K562 (cell line): ENCODE measurements around the gene AGPAT2. TPM values are rescaled to one million over a fixed set of nuclear protein-coding genes. Genes with fewer than 3 reads are reported as not detected.

Source experiments
- E2F6 ChIP-seq, 2 experiments: IDR thresholded peaks; 2 replicates each; pipeline ENCODE4 v1.6.1; 2011; ENCODE audit warnings: borderline replicate concordance in 1 of 2, control low read depth in 1 of 2, low read depth in 1 of 2, low read length in 1 of 2, mild to moderate bottlenecking in 1 of 2, mixed read lengths in 1 of 2, moderate library complexity in 1 of 2; ENCODE audit not compliant: insufficient read depth in 1 of 2, insufficient read length in 1 of 2, poor library complexity in 1 of 2, severe bottlenecking in 1 of 2; ENCODE audit errors: extremely low read depth in 1 of 2
- ETV6 ChIP-seq, 3 experiments: fragments of 150-350 bp in 1 of 3; sonication (generic) in 1 of 3; formaldehyde crosslinking in 1 of 3; IDR thresholded peaks; 2 replicates each; pipeline versions ENCODE4 v1.6.1 to v1.8.0; 2014 to 2022; ENCODE audit warnings: borderline replicate concordance in 2 of 3, low read depth in 2 of 3, antibody characterized with exemption in 1 of 3, low read length in 1 of 3, mild to moderate bottlenecking in 1 of 3, missing genetic modification reagents in 1 of 3
- HDAC3 ChIP-seq: fragments of 450-650 bp; IDR thresholded peaks from 2 replicates; pipeline ENCODE4 v1.6.1; 2018; ENCODE audit warnings: borderline replicate concordance, mild to moderate bottlenecking, moderate library complexity; ENCODE audit not compliant: partially characterized antibody
- KLF16 ChIP-seq: IDR thresholded peaks from 2 replicates; pipeline ENCODE4 v1.6.1; 2016; ENCODE audit warnings: antibody characterized with exemption
- NBN ChIP-seq: fragments of 450-650 bp; IDR thresholded peaks from 2 replicates; pipeline ENCODE4 v1.6.1; 2016; ENCODE audit warnings: low read depth, mild to moderate bottlenecking
- NFIC ChIP-seq: fragments of 450-650 bp; IDR thresholded peaks from 2 replicates; pipeline ENCODE4 v1.6.1; 2017; ENCODE audit warnings: mild to moderate bottlenecking, inconsistent platforms
- NR4A1 ChIP-seq, 2 experiments: fragments of 250-450 bp in 1 of 2; fragments of 450-650 bp in 1 of 2; sonication (Bioruptor Pico) in 1 of 2; IDR thresholded peaks; 2 replicates each; pipeline versions ENCODE4 v1.4.0 to v1.6.1; 2016 to 2020; ENCODE audit warnings: mild to moderate bottlenecking in 2 of 2, missing compliant biosample characterization in 1 of 2, missing genetic modification characterization in 1 of 2, moderate library complexity in 1 of 2
- SRSF9 ChIP-seq: fragments of 200-400 bp; formaldehyde crosslinking; IDR thresholded peaks from 2 replicates; pipeline ENCODE4 v1.6.1; 2017; ENCODE audit warnings: low read depth, low read length, borderline replicate concordance
- TAF1 ChIP-seq: IDR thresholded peaks from 2 replicates; pipeline ENCODE4 v1.6.1; 2011; ENCODE audit warnings: mild to moderate bottlenecking, low read length, moderate library complexity; ENCODE audit not compliant: insufficient read depth, control insufficient read depth, severe bottlenecking; ENCODE audit errors: extremely low read depth
- TOE1 ChIP-seq, 2 experiments: fragments of 450-650 bp in 1 of 2; sonication (generic) in 1 of 2; formaldehyde crosslinking in 1 of 2; IDR thresholded peaks; 2 replicates each; pipeline versions ENCODE4 v1.7.1 to v1.8.0; 2016 to 2022; ENCODE audit warnings: borderline replicate concordance in 2 of 2, mild to moderate bottlenecking in 2 of 2, antibody characterized with exemption in 1 of 2, inconsistent platforms in 1 of 2, low read depth in 1 of 2, missing genetic modification reagents in 1 of 2, moderate library complexity in 1 of 2
- ZEB2 ChIP-seq: fragments of 450-650 bp; IDR thresholded peaks from 2 replicates; pipeline ENCODE4 v1.6.1; 2016
- ZNF436 ChIP-seq: fragments of 250-450, 450-650 bp; sonication (Bioruptor Pico); formaldehyde crosslinking; IDR thresholded peaks from 2 replicates; pipeline ENCODE4 v1.7.0; 2020; ENCODE audit warnings: mild to moderate bottlenecking
- ZNF512 ChIP-seq: IDR thresholded peaks from 2 replicates; pipeline ENCODE4 v1.6.1; 2016; ENCODE audit warnings: missing genetic modification characterization, missing compliant biosample characterization
- ZZZ3 ChIP-seq: fragments of 450-650 bp; IDR thresholded peaks from 2 replicates; pipeline ENCODE4 v1.6.1; 2016; ENCODE audit warnings: antibody characterized with exemption, mild to moderate bottlenecking, moderate library complexity
- polyA plus RNA-seq, 8 experiments: library from polyadenylated mRNA; depleted of rRNA in 4 of 8; stranded (reverse) in 5 of 8; unstranded in 3 of 8; fragments of >200 nt; fragmentation: Nextera tagmentation in 2 of 8; fragmentation: Illumina TruSeq in 1 of 8; extraction: Ambion mirVana in 2 of 8; extraction: Trizol in 1 of 8; gene quantifications; 2 replicates each; pipeline versions ENCODE4 v1.2.1 to v1.2.3, GENCODE V29; 2011 to 2014; ENCODE audit warnings: inconsistent platforms in 1 of 8, missing spikeins in 1 of 8
- total RNA-seq, 7 experiments: library from RNA; depleted of rRNA in 6 of 7; stranded (reverse); fragments of >200 nt in 6 of 7; fragmentation: Illumina TruSeq in 2 of 7; extraction: Trizol in 2 of 7; gene quantifications; 2 replicates each; pipeline versions ENCODE4 v1.2.1 to v1.2.3, GENCODE V29; 2011 to 2021; ENCODE audit warnings: low replicate concordance in 1 of 7
- TF ChIP-seq, protein P1 (sequence below): fragments of 450-650 bp; conservative IDR thresholded peaks from 2 replicates; pipeline ENCODE4 v1.6.1; 2016; ENCODE audit warnings: missing genetic modification characterization, low read depth, mild to moderate bottlenecking, missing compliant biosample characterization, moderate library complexity
- TF ChIP-seq, protein P2 (sequence below): fragments of 250-450 bp; sonication (Bioruptor Pico); IDR thresholded peaks from 2 replicates; pipeline ENCODE4 v1.4.0; 2020; ENCODE audit warnings: mild to moderate bottlenecking, moderate library complexity
- TF ChIP-seq, protein P3 (sequence below): fragments of 450-650 bp; formaldehyde crosslinking; IDR thresholded peaks from 2 replicates; pipeline ENCODE4 v1.4.0; 2022; ENCODE audit warnings: mild to moderate bottlenecking, moderate library complexity

Gene AGPAT2
- total and polyA plus RNA-seq, 9 of the 15 experiments (the other 6 are each of a cell fraction or from before 2014, with no cell fraction given), result 0.13 to 54.5 (median 23.9) TPM

GRCh38 chr9:136662656-136663581, 24.3 kb downstream of the AGPAT2 start, which contains the start of gene EGFL7 (continued):
- TF ChIP-seq TAF1 (peak; percentile 58), SRSF9 (no peak), ETV6 (IDR thresholded peaks at IDR 0.05; ENCODE audit: borderline replicate concordance in 1 of 2, low read depth in 2 of 2, low read length in 1 of 2) (peak in 1 of 2 experiments; percentile 41; a peak in 2 of 4 replicates), ETV6 (CRISPR knock-in tag; IDR thresholded peaks at IDR 0.05; ENCODE audit: borderline replicate concordance) (no peak), NFIC (peak; percentile 81), HDAC3 (no peak), NBN (peak; percentile 63; the same call in 1 of the 2 replicates), TOE1 (IDR thresholded peaks at IDR 0.05; ENCODE audit: borderline replicate concordance) (0 out of 2 replicates have a peak, but pooled peaks have one; percentile 53), TOE1 (CRISPR knock-in tag; IDR thresholded peaks at IDR 0.05; ENCODE audit: borderline replicate concordance, low read depth) (no peak), E2F6 (IDR thresholded peaks at IDR 0.05; ENCODE audit: borderline replicate concordance in 1 of 2, extremely low read depth in 1 of 2, insufficient read depth in 1 of 2, insufficient read length in 1 of 2, low read depth in 1 of 2, low read length in 1 of 2, poor library complexity in 1 of 2, severe bottlenecking in 1 of 2) (peak in 1 of 2 experiments; percentile 15), ZEB2 (0 out of 2 replicates have a peak, but pooled peaks have one; percentile 15), ZZZ3 (no peak), ZNF436 (CRISPR knock-in tag) (peak; percentile 42; the same call in 1 of the 2 replicates), KLF16 (peak; percentile 74; the same call in 1 of the 2 replicates), NR4A1 (CRISPR knock-in tag; IDR thresholded peaks at IDR 0.05) (0 out of 2 replicates have a peak, but pooled peaks have one; percentile 70), NR4A1 (tag; IDR thresholded peaks at IDR 0.05) (no peak), ZNF512 (tag) (no peak)
- TF ChIP-seq, protein P1, sequence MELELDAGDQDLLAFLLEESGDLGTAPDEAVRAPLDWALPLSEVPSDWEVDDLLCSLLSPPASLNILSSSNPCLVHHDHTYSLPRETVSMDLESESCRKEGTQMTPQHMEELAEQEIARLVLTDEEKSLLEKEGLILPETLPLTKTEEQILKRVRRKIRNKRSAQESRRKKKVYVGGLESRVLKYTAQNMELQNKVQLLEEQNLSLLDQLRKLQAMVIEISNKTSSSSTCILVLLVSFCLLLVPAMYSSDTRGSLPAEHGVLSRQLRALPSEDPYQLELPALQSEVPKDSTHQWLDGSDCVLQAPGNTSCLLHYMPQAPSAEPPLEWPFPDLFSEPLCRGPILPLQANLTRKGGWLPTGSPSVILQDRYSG (tag), result no peak
- TF ChIP-seq, protein P2, sequence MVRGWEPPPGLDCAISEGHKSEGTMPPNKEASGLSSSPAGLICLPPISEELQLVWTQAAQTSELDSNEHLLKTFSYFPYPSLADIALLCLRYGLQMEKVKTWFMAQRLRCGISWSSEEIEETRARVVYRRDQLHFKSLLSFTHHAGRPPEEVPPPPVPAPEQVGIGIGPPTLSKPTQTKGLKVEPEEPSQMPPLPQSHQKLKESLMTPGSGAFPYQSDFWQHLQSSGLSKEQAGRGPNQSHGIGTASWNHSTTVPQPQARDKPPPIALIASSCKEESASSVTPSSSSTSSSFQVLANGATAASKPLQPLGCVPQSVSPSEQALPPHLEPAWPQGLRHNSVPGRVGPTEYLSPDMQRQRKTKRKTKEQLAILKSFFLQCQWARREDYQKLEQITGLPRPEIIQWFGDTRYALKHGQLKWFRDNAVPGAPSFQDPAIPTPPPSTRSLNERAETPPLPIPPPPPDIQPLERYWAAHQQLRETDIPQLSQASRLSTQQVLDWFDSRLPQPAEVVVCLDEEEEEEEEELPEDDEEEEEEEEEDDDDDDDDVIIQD (CRISPR knock-in tag), result no peak
- TF ChIP-seq, protein P3, sequence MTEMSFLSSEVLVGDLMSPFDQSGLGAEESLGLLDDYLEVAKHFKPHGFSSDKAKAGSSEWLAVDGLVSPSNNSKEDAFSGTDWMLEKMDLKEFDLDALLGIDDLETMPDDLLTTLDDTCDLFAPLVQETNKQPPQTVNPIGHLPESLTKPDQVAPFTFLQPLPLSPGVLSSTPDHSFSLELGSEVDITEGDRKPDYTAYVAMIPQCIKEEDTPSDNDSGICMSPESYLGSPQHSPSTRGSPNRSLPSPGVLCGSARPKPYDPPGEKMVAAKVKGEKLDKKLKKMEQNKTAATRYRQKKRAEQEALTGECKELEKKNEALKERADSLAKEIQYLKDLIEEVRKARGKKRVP (CRISPR knock-in tag), result no peak
